IgD-negative memory B cell (primary cell): ENCODE measurements around the gene KAT6B. TPM values are rescaled to one million over a fixed set of nuclear protein-coding genes. Genes with fewer than 3 reads are reported as not detected.

Experiments used
- H3K27ac Mint-ChIP-seq, 3 donors: one replicate each; pipeline ENCODE4 v1.8.0; 2020 to 2022; ENCODE audit warnings: mild to moderate bottlenecking in 3 of 3, mixed read lengths in 3 of 3, moderate library complexity in 1 of 3
- H3K27me3 Mint-ChIP-seq: one replicate; pipeline ENCODE4 v1.8.0; 2021; ENCODE audit warnings: mixed read lengths
- H3K36me3 Mint-ChIP-seq: one replicate; pipeline ENCODE4 v1.8.0; 2020; ENCODE audit warnings: mild to moderate bottlenecking, mixed read lengths
- H3K4me1 Mint-ChIP-seq, 3 donors: one replicate each; pipeline ENCODE4 v1.8.0; 2020 to 2022; ENCODE audit warnings: mixed read lengths in 3 of 3, mild to moderate bottlenecking in 1 of 3
- H3K4me3 Mint-ChIP-seq, 4 donors: one replicate each; pipeline ENCODE4 v1.8.0; 2020 to 2022; ENCODE audit warnings: mild to moderate bottlenecking in 4 of 4, mixed read lengths in 4 of 4, moderate library complexity in 3 of 4
- H3K9me3 Mint-ChIP-seq, 3 donors: one replicate each; pipeline ENCODE4 v1.8.0; 2020 to 2021; ENCODE audit warnings: mixed read lengths in 3 of 3, mild to moderate bottlenecking in 1 of 3
- polyA plus RNA-seq: library from polyadenylated mRNA; unstranded; fragments of 300-500 nt; fragmentation: Illumina TruSeq; gene quantifications from one replicate; pipeline ENCODE4 v1.2.3, GENCODE V29; 2021

The KAT6B gene
- polyA plus RNA-seq, 1 donor from 2014 or later: 27.1 TPM

- Mint-ChIP-seq H3K4me1 (peaks cover 0 to 6% (median 5%) of the 10 kb centered on the region in 3 donors), H3K36me3 (peaks cover 17% of the 10 kb centered on the region), H3K27me3 (no peaks in the 10 kb centered on the region), H3K27ac (no peak overlapping the region), H3K9me3 (no peaks in the 10 kb centered on the region), H3K4me3 (no peak overlapping the region)
Measured at GRCh38 chr10:75024971-75025523, 198.6 kb downstream of the KAT6B start.

- peaks cover 22% of the 10 kb centered on the region for H3K36me3 Mint-ChIP-seq
- H3K27ac Mint-ChIP-seq: no peak overlapping the region
- peaks cover 0 to 2% (median 0%) of the 10 kb centered on the region in 3 donors for H3K4me1 Mint-ChIP-seq
- H3K9me3 Mint-ChIP-seq: no peaks in the 10 kb centered on the region
- no peaks in the 10 kb centered on the region for H3K27me3 Mint-ChIP-seq
- no peak overlapping the region for H3K4me3 Mint-ChIP-seq
Measured at GRCh38 chr10:75028049-75028448, 201.6 kb downstream of the KAT6B start.

GRCh38 chr10:75028748-75029147, 202.3 kb downstream of the KAT6B start:
- H3K27ac Mint-ChIP-seq: no peak overlapping the region
- no peak overlapping the region for H3K4me3 Mint-ChIP-seq
- peaks cover 20% of the 10 kb centered on the region for H3K36me3 Mint-ChIP-seq
- H3K27me3 Mint-ChIP-seq: no peaks in the 10 kb centered on the region
- no peaks in the 10 kb centered on the region for H3K9me3 Mint-ChIP-seq
- peaks cover 0 to 2% (median 0%) of the 10 kb centered on the region in 3 donors for H3K4me1 Mint-ChIP-seq

- Mint-ChIP-seq H3K36me3 (peaks cover 20% of the 10 kb centered on the region), H3K4me1 (peaks cover 2 to 4% (median 4%) of the 10 kb centered on the region in 3 donors), H3K27me3 (no peaks in the 10 kb centered on the region), H3K9me3 (no peaks in the 10 kb centered on the region), H3K27ac (no peak overlapping the region), H3K4me3 (no peak overlapping the region)
Measured at GRCh38 chr10:75029420-75029819, 203.0 kb downstream of the KAT6B start.

GRCh38 chr10:75029857-75030256, 203.5 kb downstream of the KAT6B start:
- H3K4me3 Mint-ChIP-seq: no peak overlapping the region
- peaks cover 19% of the 10 kb centered on the region for H3K36me3 Mint-ChIP-seq
- H3K9me3 Mint-ChIP-seq: no peaks in the 10 kb centered on the region
- H3K4me1 Mint-ChIP-seq: peaks cover 2 to 8% (median 7%) of the 10 kb centered on the region in 3 donors
- H3K27ac Mint-ChIP-seq: no peak overlapping the region
- no peaks in the 10 kb centered on the region for H3K27me3 Mint-ChIP-seq

- no peak overlapping the region for H3K27ac Mint-ChIP-seq
- peaks cover 18% of the 10 kb centered on the region for H3K36me3 Mint-ChIP-seq
- no peak overlapping the region for H3K4me3 Mint-ChIP-seq
- peaks cover 2 to 8% (median 7%) of the 10 kb centered on the region in 3 donors for H3K4me1 Mint-ChIP-seq
- no peaks in the 10 kb centered on the region for H3K9me3 Mint-ChIP-seq
- H3K27me3 Mint-ChIP-seq: no peaks in the 10 kb centered on the region
Measured at GRCh38 chr10:75030371-75030770, 204.0 kb downstream of the KAT6B start.

- Mint-ChIP-seq H3K27me3 (no peaks in the 10 kb centered on the region), H3K4me3 (no peak overlapping the region), H3K9me3 (no peaks in the 10 kb centered on the region), H3K4me1 (peaks cover 11 to 16% (median 15%) of the 10 kb centered on the region in 3 donors), H3K36me3 (peaks cover 18% of the 10 kb centered on the region), H3K27ac (no peak overlapping the region)
Measured at GRCh38 chr10:75032119-75032518, 205.7 kb downstream of the KAT6B start.

- H3K27me3 Mint-ChIP-seq: no peaks in the 10 kb centered on the region
- peaks cover 17% of the 10 kb centered on the region for H3K36me3 Mint-ChIP-seq
- no peak overlapping the region for H3K4me3 Mint-ChIP-seq
- H3K9me3 Mint-ChIP-seq: no peaks in the 10 kb centered on the region
- H3K27ac Mint-ChIP-seq: peak overlapping the region in 1 of 3 donors; percentile 21
- H3K4me1 Mint-ChIP-seq: peaks cover 11 to 16% (median 15%) of the 10 kb centered on the region in 3 donors
Measured at GRCh38 chr10:75032813-75033212, 206.4 kb downstream of the KAT6B start.

GRCh38 chr10:75033399-75034130, 207.2 kb downstream of the KAT6B start:
- Mint-ChIP-seq H3K27ac (no peak overlapping the region), H3K9me3 (no peaks in the 10 kb centered on the region), H3K27me3 (no peaks in the 10 kb centered on the region), H3K4me1 (peaks cover 11 to 16% (median 15%) of the 10 kb centered on the region in 3 donors), H3K4me3 (no peak overlapping the region), H3K36me3 (peaks cover 15% of the 10 kb centered on the region)

GRCh38 chr10:75034131-75034512, 207.7 kb downstream of the KAT6B start:
- Mint-ChIP-seq H3K27ac (peak overlapping the region in 2 of 3 donors; percentile 18 to 30), H3K27me3 (no peaks in the 10 kb centered on the region), H3K4me1 (peaks cover 11 to 16% (median 15%) of the 10 kb centered on the region in 3 donors), H3K9me3 (no peaks in the 10 kb centered on the region), H3K4me3 (no peak overlapping the region), H3K36me3 (peaks cover 11% of the 10 kb centered on the region)

GRCh38 chr10:75034714-75035258, 208.4 kb downstream of the KAT6B start:
- Mint-ChIP-seq H3K27me3 (no peaks in the 10 kb centered on the region), H3K9me3 (no peaks in the 10 kb centered on the region), H3K27ac (peak overlapping the region; percentile 4 to 37 (median 30)), H3K4me1 (peaks cover 11 to 16% (median 15%) of the 10 kb centered on the region in 3 donors), H3K4me3 (no peak overlapping the region), H3K36me3 (peaks cover 7% of the 10 kb centered on the region)

- no peaks in the 10 kb centered on the region for H3K9me3 Mint-ChIP-seq
- no peaks in the 10 kb centered on the region for H3K27me3 Mint-ChIP-seq
- H3K4me3 Mint-ChIP-seq: peak overlapping the region in 2 of 4 donors; percentile 36 to 80
- peaks cover 2% of the 10 kb centered on the region for H3K36me3 Mint-ChIP-seq
- peaks cover 11 to 16% (median 15%) of the 10 kb centered on the region in 3 donors for H3K4me1 Mint-ChIP-seq
- H3K27ac Mint-ChIP-seq: no peak overlapping the region
Measured at GRCh38 chr10:75035975-75036708, 209.7 kb downstream of the KAT6B start.

GRCh38 chr10:75037171-75038153, 211.1 kb downstream of the KAT6B start:
- H3K9me3 Mint-ChIP-seq: no peaks in the 10 kb centered on the region

GRCh38 chr10:75038335-75038734, 211.9 kb downstream of the KAT6B start:
- no peaks in the 10 kb centered on the region for H3K27me3 Mint-ChIP-seq
- peaks cover 9 to 16% (median 15%) of the 10 kb centered on the region in 3 donors for H3K4me1 Mint-ChIP-seq
- peaks cover 5% of the 10 kb centered on the region for H3K36me3 Mint-ChIP-seq
- H3K27ac Mint-ChIP-seq: no peak overlapping the region
- H3K9me3 Mint-ChIP-seq: no peaks in the 10 kb centered on the region
- no peak overlapping the region for H3K4me3 Mint-ChIP-seq

More at GRCh38 chr10:75037171-75038153, 211.1 kb downstream of the KAT6B start:
- H3K4me1 Mint-ChIP-seq: peaks cover 11 to 16% (median 15%) of the 10 kb centered on the region in 3 donors
- no peak overlapping the region for H3K27ac Mint-ChIP-seq
- H3K4me3 Mint-ChIP-seq: peak overlapping the region in 1 of 4 donors; percentile 37
- H3K27me3 Mint-ChIP-seq: no peaks in the 10 kb centered on the region
- H3K36me3 Mint-ChIP-seq: peaks cover 5% of the 10 kb centered on the region
